NCI-H446 (cell line): ENCODE data around the gene CSF2RB.

ENCODE experiments used
- DNase-seq, 2 experiments: peaks; one replicate each; lab custom pipeline; 2025; lab: John Stamatoyannopoulos, UW

The CSF2RB gene

GRCh38 chr22:36921309-36922104 is 8.1 kb downstream of the CSF2RB start:
- no peak for DNase-seq

- no peak for DNase-seq
These were observed 8.7 kb downstream of the CSF2RB start for GRCh38 chr22:36922105-36922608.

- no peak for DNase-seq
These were observed 9.3 kb downstream of the CSF2RB start for GRCh38 chr22:36922711-36923110.

GRCh38 chr22:36923131-36923788 is 9.8 kb downstream of the CSF2RB start:
- DNase-seq = no peak

- no peak for DNase-seq
These were observed 10.8 kb downstream of the CSF2RB start for GRCh38 chr22:36924151-36924698.

- no peak for DNase-seq
These were observed 12.2 kb downstream of the CSF2RB start for GRCh38 chr22:36925388-36926290.

GRCh38 chr22:36926309-36926708 is 12.9 kb downstream of the CSF2RB start:
- DNase-seq = no peak

- DNase-seq = no peak
These were observed 13.4 kb downstream of the CSF2RB start for GRCh38 chr22:36926721-36927435.

- no peak for DNase-seq
These were observed 14.2 kb downstream of the CSF2RB start for GRCh38 chr22:36927671-36928070.

- DNase-seq = no peak
These were observed 14.8 kb downstream of the CSF2RB start for GRCh38 chr22:36928196-36928595.

GRCh38 chr22:36928786-36929535 is 15.5 kb downstream of the CSF2RB start:
- DNase-seq = no peak

- DNase-seq = no peak
These were observed 16.2 kb downstream of the CSF2RB start for GRCh38 chr22:36929621-36930020.

GRCh38 chr22:36930041-36930935 is 16.9 kb downstream of the CSF2RB start:
- DNase-seq = no peak

- no peak for DNase-seq
These were observed 18.0 kb downstream of the CSF2RB start for GRCh38 chr22:36931446-36931845.

GRCh38 chr22:36933629-36934417 is 20.4 kb downstream of the CSF2RB start:
- DNase-seq = no peak

- no peak for DNase-seq
These were observed 21.2 kb downstream of the CSF2RB start for GRCh38 chr22:36934418-36935312.

- DNase-seq = no peak
These were observed 21.8 kb downstream of the CSF2RB start for GRCh38 chr22:36935313-36935610.

- no peak for DNase-seq
These were observed 22.3 kb downstream of the CSF2RB start for GRCh38 chr22:36935694-36936093.
